HAP-1 (cell line): ENCODE measurements around the gene ECM1.
A peak's percentile ranks its signal among the peaks of the same experiment; 100 is the strongest.

Experiments used
- DNase-seq, 2 experiments: peaks; one replicate each; pipeline ENCODE4 v3.0.0-alpha.2; 2016 to 2020; ENCODE audit warnings: low spot score in 2 of 2
- H3K27me3 ChIP-seq: fragments of 250-450 bp; sonication (Bioruptor Pico); 2 replicates; pipeline ENCODE4 v1.5.1; 2020; ENCODE audit warnings: low read depth, mild to moderate bottlenecking, moderate library complexity
- H3K36me3 ChIP-seq: fragments of 250-450 bp; sonication (Bioruptor Pico); replicated peaks from 2 replicates; pipeline ENCODE4 v1.5.1; 2020; ENCODE audit warnings: mild to moderate bottlenecking
- H3K4me1 ChIP-seq: fragments of 250-450 bp; sonication (Bioruptor Pico); 2 replicates; pipeline ENCODE4 v1.5.1; 2020; ENCODE audit warnings: mild to moderate bottlenecking
- H3K4me3 ChIP-seq: fragments of 250-450 bp; sonication (Bioruptor Pico); 2 replicates; pipeline ENCODE4 v1.5.1; 2020; ENCODE audit warnings: mild to moderate bottlenecking, moderate library complexity
- H3K9me3 ChIP-seq: fragments of 250-450 bp; sonication (Bioruptor Pico); 2 replicates; pipeline ENCODE4 v1.5.1; 2020; ENCODE audit warnings: mild to moderate bottlenecking, moderate library complexity
- in situ Hi-C: fragments of 300-500 bp; cut with MboI; formaldehyde crosslinking; loops from 3 replicates; pipeline ENCODE4 v1.14.3; 2020; ENCODE audit warnings: low sequenced_read_pairs, inconsistent platforms, mixed read lengths

ECM1 gene

GRCh38 chr1:150486966-150487762 lies 20.7 kb upstream of the ECM1 start, which contains the start of gene TARS2:
TSS of gene TARS2 (plus strand) at chr1:150487419. CDS start at chr1:150487451, 32 bp downstream.
- in situ Hi-C loops = no loop called here
- H3K4me3 ChIP-seq = peak within 1 kb of the TSS; percentile 76
- H3K27me3 ChIP-seq = no peaks in the 10 kb centered on the region
- H3K9me3 ChIP-seq = no peaks in the 10 kb centered on the region
- H3K4me1 ChIP-seq = no peaks in the 10 kb centered on the region
- DNase-seq = peak; percentile 98
- peaks cover 30% of the 10 kb centered on the region for H3K36me3 ChIP-seq

DNA sequence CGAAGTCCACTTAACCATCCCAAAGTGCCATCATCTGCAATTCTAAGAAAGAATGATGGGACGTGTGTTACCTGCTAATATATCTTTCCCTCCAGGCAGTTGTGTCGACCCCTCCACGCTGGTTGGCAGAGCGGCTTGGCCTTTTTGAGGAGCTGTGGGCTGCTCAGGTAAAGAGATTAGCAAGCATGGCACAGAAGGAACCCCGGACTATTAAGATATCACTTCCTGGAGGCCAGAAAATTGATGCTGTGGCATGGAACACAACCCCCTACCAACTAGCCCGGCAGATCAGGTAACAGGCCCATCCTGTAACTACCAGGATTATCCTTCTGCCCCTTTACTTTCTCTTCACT lies 20.2 kb upstream of the ECM1 start:
- peaks cover 33% of the 10 kb centered on the region for H3K36me3 ChIP-seq
- in situ Hi-C loops = no loop called here
- no peaks in the 10 kb centered on the region for H3K9me3 ChIP-seq
- H3K27me3 ChIP-seq = no peaks in the 10 kb centered on the region
- no peak for DNase-seq
- peak overlapping the region; percentile 76 for H3K4me3 ChIP-seq
- H3K4me1 ChIP-seq = no peaks in the 10 kb centered on the region

DNA sequence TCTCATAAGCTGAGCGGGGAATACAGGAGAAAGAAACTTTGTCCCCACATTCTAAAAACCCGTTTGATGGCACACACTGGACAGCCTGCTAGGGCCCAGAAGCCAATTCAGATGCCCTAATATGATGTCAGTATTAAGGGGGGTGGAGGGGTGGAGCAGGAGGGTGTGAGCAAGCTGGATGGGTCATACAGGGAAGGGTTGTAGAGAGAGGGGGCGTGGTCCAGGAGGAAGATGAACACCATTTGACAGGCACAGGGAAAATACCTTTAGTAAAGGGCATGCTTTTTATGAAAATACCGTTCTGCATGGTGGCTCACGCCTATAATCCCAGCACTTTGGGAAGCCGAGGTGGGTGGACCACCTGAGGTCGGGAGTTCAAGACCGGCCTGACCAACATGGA lies 14.7 kb upstream of the ECM1 start:
- no peak overlapping the region for H3K4me3 ChIP-seq
- H3K27me3 ChIP-seq = no peaks in the 10 kb centered on the region
- no peaks in the 10 kb centered on the region for H3K9me3 ChIP-seq
- no peaks in the 10 kb centered on the region for H3K4me1 ChIP-seq
- peaks cover 63% of the 10 kb centered on the region for H3K36me3 ChIP-seq
- DNase-seq = peak in 1 of 2 experiments; percentile 0
- in situ Hi-C loops = no loop called here

DNA sequence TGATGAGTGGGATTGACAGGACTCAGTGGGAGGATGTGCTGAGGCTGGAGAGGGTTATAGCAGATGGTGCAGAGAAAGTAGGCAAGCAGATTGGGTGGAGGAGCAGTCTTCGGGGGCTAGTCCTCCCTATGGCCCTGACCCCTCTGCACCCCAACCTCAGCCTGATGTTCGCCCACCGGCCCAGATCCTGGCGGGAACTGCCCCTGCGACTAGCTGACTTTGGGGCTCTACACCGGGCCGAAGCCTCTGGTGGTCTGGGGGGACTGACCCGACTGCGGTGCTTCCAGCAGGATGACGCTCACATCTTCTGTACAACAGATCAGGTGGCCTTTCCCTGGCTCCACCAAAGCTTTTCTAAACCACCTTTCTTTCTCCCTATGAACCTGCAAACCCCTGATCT lies 9.6 kb upstream of the ECM1 start:
- H3K36me3 ChIP-seq = peaks cover 47% of the 10 kb centered on the region
- no peaks in the 10 kb centered on the region for H3K4me1 ChIP-seq
- no peaks in the 10 kb centered on the region for H3K27me3 ChIP-seq
- no peak overlapping the region for H3K4me3 ChIP-seq
- no peaks in the 10 kb centered on the region for H3K9me3 ChIP-seq
- no peak for DNase-seq
- in situ Hi-C loops = no loop called here

GRCh38 chr1:150505431-150505830 lies 2.5 kb upstream of the ECM1 start:
- DNase-seq = no peak
- Histone ChIP-seq H3K4me1 (no peaks in the 10 kb centered on the region), H3K27me3 (no peaks in the 10 kb centered on the region), H3K4me3 (no peak overlapping the region), H3K36me3 (peaks cover 46% of the 10 kb centered on the region), H3K9me3 (no peaks in the 10 kb centered on the region)
- in situ Hi-C loops = no loop called here

DNA sequence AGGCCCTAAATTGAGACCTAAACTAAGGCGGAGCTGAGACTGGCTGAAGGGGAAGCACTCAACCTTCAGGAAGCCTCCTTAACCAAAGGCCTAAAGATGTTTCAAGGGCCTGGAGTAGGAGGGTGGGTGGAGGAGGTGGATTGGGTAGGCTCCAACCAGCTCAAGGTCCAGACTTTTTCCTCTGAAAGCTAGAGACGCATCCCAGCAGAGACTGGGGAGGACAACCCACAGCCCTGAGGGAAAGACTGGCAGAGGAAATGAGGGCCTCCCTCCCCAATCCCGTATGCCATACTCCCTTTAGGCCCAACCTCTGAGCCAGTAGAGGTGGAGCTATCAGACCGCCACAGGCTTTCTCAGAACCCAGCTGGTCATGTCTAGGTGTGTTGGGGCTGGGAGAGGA lies 1.1 kb downstream of the ECM1 start:
- Histone ChIP-seq H3K9me3 (no peaks in the 10 kb centered on the region), H3K27me3 (no peaks in the 10 kb centered on the region), H3K4me1 (no peaks in the 10 kb centered on the region), H3K4me3 (no peak overlapping the region), H3K36me3 (peaks cover 39% of the 10 kb centered on the region)
- DNase-seq = no peak
- in situ Hi-C loops = no loop called here

GRCh38 chr1:150511551-150511950 lies 3.6 kb downstream of the ECM1 start:
- DNase-seq = no peak
- peaks cover 6% of the 10 kb centered on the region for H3K4me1 ChIP-seq
- no peak overlapping the region for H3K4me3 ChIP-seq
- in situ Hi-C loops = no loop called here
- H3K36me3 ChIP-seq = peaks cover 16% of the 10 kb centered on the region
- H3K27me3 ChIP-seq = no peaks in the 10 kb centered on the region
- H3K9me3 ChIP-seq = no peaks in the 10 kb centered on the region

DNA sequence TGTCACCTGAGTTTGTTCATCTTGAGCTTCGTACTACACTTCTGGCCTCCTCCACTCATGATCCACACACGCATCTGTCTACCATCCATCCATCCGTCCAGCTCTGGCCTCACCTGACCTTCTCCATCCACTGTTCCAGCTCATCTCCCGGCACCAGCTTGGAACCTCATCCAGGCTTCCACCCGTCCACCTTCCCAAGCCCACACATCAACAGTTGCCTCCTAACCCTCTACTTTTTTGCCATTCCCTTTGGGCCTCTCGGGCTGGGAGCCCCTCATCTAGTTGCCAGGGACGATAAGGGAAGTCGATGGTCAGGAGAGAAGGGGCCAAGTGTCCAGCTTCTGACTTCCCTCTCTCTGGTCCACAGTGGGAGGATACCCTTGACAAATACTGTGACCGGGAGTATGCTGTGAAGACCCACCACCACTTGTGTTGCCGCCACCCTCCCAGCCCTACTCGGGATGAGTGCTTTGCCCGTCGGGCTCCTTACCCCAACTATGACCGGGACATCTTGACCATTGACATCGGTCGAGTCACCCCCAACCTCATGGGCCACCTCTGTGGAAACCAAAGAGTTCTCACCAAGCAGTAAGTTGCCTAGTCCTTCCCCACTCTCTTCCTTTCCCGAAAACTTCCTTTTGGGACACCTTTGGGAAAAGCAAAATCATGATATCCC lies 4.2 kb downstream of the ECM1 start:
- in situ Hi-C loops = no loop called here
- Histone ChIP-seq H3K4me1 (peaks cover 11% of the 10 kb centered on the region), H3K36me3 (peaks cover 10% of the 10 kb centered on the region)

DNA sequence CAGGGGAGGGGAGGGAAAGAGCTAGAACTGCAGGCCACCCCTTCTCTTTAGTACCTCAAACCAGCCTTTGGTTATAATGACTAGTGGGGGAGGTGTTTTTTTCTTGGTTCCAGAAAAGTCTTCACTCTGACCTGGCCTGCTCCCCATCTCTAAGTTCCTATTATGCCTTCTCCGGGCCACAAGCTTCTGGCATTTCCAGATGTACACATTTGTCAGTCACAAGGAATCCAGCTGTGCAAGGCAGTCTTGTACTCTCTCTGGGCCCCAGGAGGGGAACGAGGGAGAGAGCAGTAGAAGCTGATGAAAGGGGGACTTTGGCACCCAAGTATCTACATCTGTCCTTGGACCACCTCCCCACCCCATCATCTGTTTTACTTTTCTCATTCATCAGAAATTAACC lies 4.9 kb downstream of the ECM1 start:
- in situ Hi-C loops = no loop called here
- H3K4me1 ChIP-seq = peaks cover 11% of the 10 kb centered on the region

More for the DNA sequence above, 4.2 kb downstream of the ECM1 start:
- Histone ChIP-seq H3K27me3 (no peaks in the 10 kb centered on the region), H3K4me3 (no peak overlapping the region), H3K9me3 (no peaks in the 10 kb centered on the region)
- no peak for DNase-seq

GRCh38 chr1:150513351-150513791 lies 5.5 kb downstream of the ECM1 start:
- H3K4me1 ChIP-seq = peaks cover 11% of the 10 kb centered on the region
- no peaks in the 10 kb centered on the region for H3K36me3 ChIP-seq
- DNase-seq = no peak
- in situ Hi-C loops = no loop called here
- H3K4me3 ChIP-seq = no peak overlapping the region
- no peaks in the 10 kb centered on the region for H3K27me3 ChIP-seq
- no peaks in the 10 kb centered on the region for H3K9me3 ChIP-seq

More for the DNA sequence above, 4.9 kb downstream of the ECM1 start:
- H3K9me3 ChIP-seq = no peaks in the 10 kb centered on the region
- H3K4me3 ChIP-seq = no peak overlapping the region
- H3K27me3 ChIP-seq = no peaks in the 10 kb centered on the region
- no peak for DNase-seq
- H3K36me3 ChIP-seq = peaks cover 4% of the 10 kb centered on the region

DNA sequence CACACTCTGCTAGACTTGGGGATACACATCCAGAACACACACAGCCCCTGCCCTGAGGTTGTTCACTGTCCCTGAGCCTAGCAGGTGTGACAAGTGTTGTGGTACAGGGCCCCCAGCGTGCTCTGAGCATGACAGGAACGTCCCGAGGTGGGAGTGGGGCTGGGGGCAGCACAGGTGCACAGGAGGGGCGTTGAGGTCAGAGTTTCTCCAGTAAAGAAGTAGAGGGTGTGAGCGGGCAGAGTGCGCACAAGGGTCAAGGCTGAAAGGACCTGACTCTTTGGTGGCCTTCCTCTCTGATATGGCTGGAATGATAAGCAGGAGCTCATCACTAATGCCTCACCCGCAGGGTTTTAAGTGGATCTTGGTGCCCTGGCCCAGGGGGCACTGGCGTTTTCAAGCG lies 6.4 kb downstream of the ECM1 start:
- in situ Hi-C loops = no loop called here
- Histone ChIP-seq H3K9me3 (no peaks in the 10 kb centered on the region), H3K36me3 (no peaks in the 10 kb centered on the region), H3K27me3 (no peaks in the 10 kb centered on the region), H3K4me3 (no peak overlapping the region), H3K4me1 (peaks cover 11% of the 10 kb centered on the region)
- no peak for DNase-seq

- DNase-seq = no peak
- Histone ChIP-seq H3K4me1 (peaks cover 11% of the 10 kb centered on the region), H3K9me3 (no peaks in the 10 kb centered on the region), H3K36me3 (no peaks in the 10 kb centered on the region), H3K27me3 (no peaks in the 10 kb centered on the region), H3K4me3 (peak overlapping the region; percentile 48)
- in situ Hi-C loops = no loop called here
Observed at GRCh38 chr1:150514913-150515327, 7.0 kb downstream of the ECM1 start.

DNA sequence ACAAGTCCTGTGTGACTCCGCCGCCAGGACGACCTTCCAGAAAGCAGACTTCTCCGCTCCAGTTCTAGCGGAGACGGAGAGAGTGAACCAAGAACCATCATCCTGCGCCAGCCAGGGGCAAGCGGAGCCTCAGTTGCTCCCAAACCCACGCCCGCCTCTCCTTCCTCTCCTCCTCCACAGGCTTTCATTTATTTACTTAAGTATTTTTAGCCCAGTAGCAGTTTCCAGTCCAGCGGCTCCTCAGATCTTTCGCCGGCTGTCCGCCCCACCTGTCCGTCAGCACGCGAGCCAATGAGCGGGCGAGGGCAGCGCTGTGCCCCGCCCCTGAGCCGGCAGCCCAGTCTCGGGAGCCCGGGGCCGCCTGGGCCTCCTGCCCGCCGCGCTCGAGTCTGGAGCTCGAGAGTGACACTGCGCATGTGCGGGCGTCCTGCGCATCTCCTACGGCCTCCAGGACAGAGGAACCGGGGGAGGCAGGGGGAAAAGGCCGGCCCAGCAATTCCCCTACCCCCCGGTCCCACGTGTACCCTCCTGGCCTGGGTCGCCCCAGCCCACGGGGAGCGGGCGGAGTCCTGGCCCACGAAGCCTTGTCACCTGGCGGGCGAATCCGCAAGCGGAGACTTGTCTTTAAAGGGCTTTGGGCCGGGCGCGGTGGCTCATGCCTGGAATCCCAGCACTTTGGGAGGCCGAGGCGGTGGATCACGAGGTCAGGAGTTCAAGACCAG lies 7.6 kb downstream of the ECM1 start, which contains the start of gene FALEC:
Gene FALEC, plus strand, starts transcription at position 425 of the 722 bp plus-strand sequence.
- H3K27me3 ChIP-seq = no peaks in the 10 kb centered on the region
- H3K4me3 ChIP-seq = peak within 1 kb of the TSS; percentile 48
- peaks cover 11% of the 10 kb centered on the region for H3K4me1 ChIP-seq
- H3K9me3 ChIP-seq = no peaks in the 10 kb centered on the region
- DNase-seq = peak; percentile 96 to 97
- H3K36me3 ChIP-seq = no peaks in the 10 kb centered on the region
- in situ Hi-C loops = no loop called here
